Fibroblast of the aortic adventitia (primary cell): ENCODE measurements around the gene MARCHF2. TPM values are rescaled to one million over a fixed set of nuclear protein-coding genes. Genes with fewer than 3 reads are reported as not detected.

ENCODE experiments used
- DNase-seq: peaks from one replicate; pipeline ENCODE4 v3.0.0-alpha.2; 2010; ENCODE audit warnings: low read depth
- H3K4me3 ChIP-seq: 2 replicates; pipeline ENCODE4 v1.5.1; 2011; ENCODE audit warnings: low read depth, mild to moderate bottlenecking, control low read depth, low read length, moderate library complexity
- CTCF ChIP-seq: IDR thresholded peaks from 2 replicates; pipeline ENCODE4 v1.5.1; 2011; ENCODE audit warnings: mild to moderate bottlenecking, low read length, control low read depth, inconsistent platforms; ENCODE audit not compliant: insufficient read depth
- total RNA-seq: library from RNA; depleted of rRNA; stranded (reverse); fragments of >200 nt; gene quantifications from 2 replicates; pipeline ENCODE4 v1.2.3, GENCODE V29; 2012; ENCODE audit warnings: low replicate concordance

MARCHF2 gene
- total RNA-seq, 1 donor: 68.2 TPM

DNA sequence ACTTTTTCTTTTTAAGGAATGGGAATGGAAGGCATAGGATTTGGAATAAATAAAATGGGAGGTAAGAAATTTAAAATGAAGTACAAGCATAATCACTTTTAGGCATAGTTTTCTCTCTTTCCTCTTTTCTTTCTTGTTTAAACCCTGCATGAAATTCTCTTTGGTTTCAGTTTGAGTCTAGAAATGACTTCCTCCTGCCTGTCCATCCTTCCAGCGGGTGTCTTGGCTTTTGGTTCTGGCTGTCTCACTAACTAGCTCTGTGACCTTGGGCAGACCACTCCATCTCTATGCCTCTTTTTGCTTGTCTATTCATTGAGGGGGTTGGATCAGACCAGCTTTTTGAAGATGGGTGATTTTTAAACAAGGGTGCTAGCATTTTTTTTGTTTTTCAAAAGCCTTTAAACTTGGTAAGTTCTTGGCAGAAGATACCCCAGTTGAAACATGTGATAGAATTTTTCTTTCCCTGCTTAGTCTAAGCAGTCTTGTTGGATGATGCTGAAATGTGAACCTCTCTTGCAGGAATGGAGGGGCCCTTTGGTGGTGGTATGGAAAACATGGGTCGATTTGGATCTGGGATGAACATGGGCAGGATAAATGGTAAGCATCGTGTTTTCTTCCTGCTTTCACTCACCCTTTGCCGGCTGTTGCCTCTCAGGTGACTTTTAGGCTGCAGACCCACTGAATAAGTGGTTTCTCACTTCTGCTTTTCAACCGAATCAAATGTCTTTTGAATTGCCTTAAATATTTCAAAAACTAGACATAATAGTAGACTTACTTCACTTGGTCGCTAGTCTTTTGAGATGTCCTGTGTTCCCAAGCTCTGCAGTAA lies 60.8 kb downstream of the MARCHF2 start:
- no peak overlapping the region for H3K4me3 ChIP-seq
- TF ChIP-seq CTCF: no peak
- no peak for DNase-seq

DNA sequence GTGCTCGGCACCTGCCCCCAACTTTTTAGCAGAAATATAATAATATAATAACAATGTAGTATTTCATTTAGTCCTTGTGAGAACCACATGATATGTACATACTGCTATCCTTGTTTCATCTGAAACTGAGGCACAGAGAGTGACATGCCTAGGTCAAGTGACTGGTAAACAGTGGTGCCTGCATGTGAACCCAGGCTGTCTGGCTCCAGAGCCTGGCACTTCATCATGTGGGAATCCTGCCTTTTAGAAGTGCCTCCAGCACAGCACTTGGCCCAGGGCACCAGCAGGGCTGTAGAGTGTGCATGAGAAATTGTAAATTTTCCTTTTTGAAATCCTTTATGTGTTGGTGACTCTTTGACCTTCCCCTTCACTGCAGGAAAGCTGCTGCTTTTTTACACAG lies 61.9 kb downstream of the MARCHF2 start:
- no peak for DNase-seq
- TF ChIP-seq CTCF: no peak

GRCh38 chr19:8476524-8476923 lies 63.4 kb downstream of the MARCHF2 start:
- no peak overlapping the region for H3K4me3 ChIP-seq
- TF ChIP-seq CTCF: no peak
- DNase-seq: no peak

More for the DNA sequence above, 61.9 kb downstream of the MARCHF2 start:
- H3K4me3 ChIP-seq: no peak overlapping the region

- no peak for TF ChIP-seq CTCF
- no peak for DNase-seq
- H3K4me3 ChIP-seq: no peak overlapping the region
These were observed 64.8 kb downstream of the MARCHF2 start for GRCh38 chr19:8477889-8478288.

DNA sequence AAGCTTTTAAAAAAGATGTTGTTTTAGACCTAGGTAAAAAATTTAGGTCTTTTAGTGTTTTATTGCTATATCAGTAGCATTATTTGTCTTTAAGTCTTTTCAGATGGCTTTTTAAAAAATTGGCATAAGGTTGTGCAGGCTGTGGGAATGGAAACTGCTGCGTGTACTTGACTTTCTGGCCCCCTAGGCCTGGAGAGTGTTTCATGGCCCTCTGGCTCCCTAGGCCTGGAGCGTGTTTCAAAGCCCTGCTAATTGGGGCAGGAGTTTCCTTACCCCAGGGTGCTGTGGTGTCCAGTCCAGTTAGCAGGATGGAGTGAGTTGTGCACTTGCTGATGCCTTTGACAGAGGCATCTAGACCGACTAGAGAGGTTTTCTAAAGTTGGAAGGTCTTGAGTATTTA lies 65.5 kb downstream of the MARCHF2 start:
- no peak overlapping the region for H3K4me3 ChIP-seq
- DNase-seq: no peak
- TF ChIP-seq CTCF: no peak

GRCh38 chr19:8481201-8481600 lies 68.1 kb downstream of the MARCHF2 start:
- DNase-seq: no peak
- TF ChIP-seq CTCF: no peak

GRCh38 chr19:8481616-8482015 lies 68.5 kb downstream of the MARCHF2 start:
- DNase-seq: no peak
- TF ChIP-seq CTCF: no peak
- H3K4me3 ChIP-seq: no peak overlapping the region

More at GRCh38 chr19:8481201-8481600, 68.1 kb downstream of the MARCHF2 start:
- no peak overlapping the region for H3K4me3 ChIP-seq
